Muscle of back (tissue), 11 donors: Measurements from ENCODE around the gene MEN1. TPM values are rescaled to one million over a fixed set of nuclear protein-coding genes. Genes with fewer than 3 reads are reported as not detected.

ENCODE experiments used
- DNase-seq, 3 donors: peaks; one replicate each; pipeline versions ENCODE4 v3.0.0 to v3.0.0-alpha.2; 2013
- polyA plus RNA-seq, 10 donors: library from polyadenylated mRNA; unstranded; fragments of 120-200 nt; gene quantifications; one replicate each; pipeline ENCODE4 v1.2.1, GENCODE V29; 2013; ENCODE audit not compliant: insufficient read length in 10 of 10

The MEN1 gene
- polyA plus RNA-seq, 10 donors = 15.3 to 26.0 (median 20.3) TPM

- peak in 2 of 3 donors; percentile 46 to 65 for DNase-seq
Measured at GRCh38 chr11:64787526-64788320, 22.6 kb downstream of the MEN1 start.

GRCh38 chr11:64786308-64786707 is 24.0 kb downstream of the MEN1 start:
- DNase-seq = no peak

GRCh38 chr11:64784813-64785581 is 25.4 kb downstream of the MEN1 start:
- no peak for DNase-seq

GRCh38 chr11:64778473-64779298 is 31.7 kb downstream of the MEN1 start, which contains the start of gene SF1:
Gene SF1, minus strand, starts transcription at chr11:64778542. Its CDS starts 150 bp downstream, at chr11:64778392.
- DNase-seq = peak; percentile 100

GRCh38 chr11:64778223-64778472 is 32.2 kb downstream of the MEN1 start:
- no peak for DNase-seq

- DNase-seq = peak; percentile 87 to 96 (median 95)
Measured at GRCh38 chr11:64777449-64778222, 32.7 kb downstream of the MEN1 start.

- DNase-seq = no peak
Measured at GRCh38 chr11:64776875-64777274, 33.5 kb downstream of the MEN1 start.

- DNase-seq = no peak
Measured at GRCh38 chr11:64776425-64776824, 33.9 kb downstream of the MEN1 start.

- DNase-seq = no peak
Measured at GRCh38 chr11:64774144-64774543, 36.2 kb downstream of the MEN1 start.

- DNase-seq = no peak
Measured at GRCh38 chr11:64772303-64773018, 37.9 kb downstream of the MEN1 start.

- no peak for DNase-seq
Measured at GRCh38 chr11:64771861-64772260, 38.5 kb downstream of the MEN1 start.

- DNase-seq = no peak
Measured at GRCh38 chr11:64770120-64770519, 40.2 kb downstream of the MEN1 start.

GRCh38 chr11:64769283-64769682 is 41.1 kb downstream of the MEN1 start:
- DNase-seq = no peak

GRCh38 chr11:64768300-64768694 is 42.1 kb downstream of the MEN1 start:
- DNase-seq = no peak

- peak in 2 of 3 donors; percentile 45 to 54 for DNase-seq
Measured at GRCh38 chr11:64767344-64768299, 42.7 kb downstream of the MEN1 start.

- no peak for DNase-seq
Measured at GRCh38 chr11:64766881-64767280, 43.5 kb downstream of the MEN1 start.

- no peak for DNase-seq
Measured at GRCh38 chr11:64765851-64766665, 44.3 kb downstream of the MEN1 start.

GRCh38 chr11:64765291-64765850 is 45.0 kb downstream of the MEN1 start:
- DNase-seq = no peak
